HG03521 (cell line): Measurements from ENCODE around the gene C1orf21.

Experiments
- ATAC-seq: cut with Tn5 transposase; IDR thresholded peaks from one replicate; pipeline ENCODE4 v1.9.1; 2021; ENCODE audit warnings: mild to moderate bottlenecking, moderate library complexity; ENCODE audit not compliant: unreplicated experiment

C1orf21 gene

GRCh38 chr1:184552446-184552845 lies 165.6 kb downstream of the C1orf21 start:
- ATAC-seq = no peak

- ATAC-seq = no peak
Measured at GRCh38 chr1:184553845-184554244, 167.0 kb downstream of the C1orf21 start.

- no peak for ATAC-seq
Measured at GRCh38 chr1:184555665-184556641, 169.1 kb downstream of the C1orf21 start.

GRCh38 chr1:184556665-184557064 lies 169.8 kb downstream of the C1orf21 start:
- no peak for ATAC-seq

GRCh38 chr1:184557423-184558347 lies 170.9 kb downstream of the C1orf21 start:
- ATAC-seq = no peak

GRCh38 chr1:184558691-184559090 lies 171.9 kb downstream of the C1orf21 start:
- no peak for ATAC-seq

- no peak for ATAC-seq
Measured at GRCh38 chr1:184559117-184559713, 172.4 kb downstream of the C1orf21 start.

GRCh38 chr1:184562806-184563205 lies 176.0 kb downstream of the C1orf21 start:
- no peak for ATAC-seq

- ATAC-seq = no peak
Measured at GRCh38 chr1:184563308-184563707, 176.5 kb downstream of the C1orf21 start.

GRCh38 chr1:184567009-184567408 lies 180.2 kb downstream of the C1orf21 start:
- no peak for ATAC-seq

GRCh38 chr1:184567637-184568036 lies 180.8 kb downstream of the C1orf21 start:
- no peak for ATAC-seq

GRCh38 chr1:184568148-184568547 lies 181.3 kb downstream of the C1orf21 start:
- ATAC-seq = no peak

GRCh38 chr1:184569106-184569505 lies 182.3 kb downstream of the C1orf21 start:
- no peak for ATAC-seq

GRCh38 chr1:184574588-184574987 lies 187.8 kb downstream of the C1orf21 start:
- ATAC-seq = no peak

- no peak for ATAC-seq
Measured at GRCh38 chr1:184576822-184577221, 190.0 kb downstream of the C1orf21 start.

- no peak for ATAC-seq
Measured at GRCh38 chr1:184577319-184577718, 190.5 kb downstream of the C1orf21 start.

GRCh38 chr1:184582411-184582810 lies 195.6 kb downstream of the C1orf21 start:
- ATAC-seq = no peak

GRCh38 chr1:184583849-184584248 lies 197.0 kb downstream of the C1orf21 start:
- no peak for ATAC-seq

GRCh38 chr1:184588701-184589100 lies 201.9 kb downstream of the C1orf21 start:
- ATAC-seq = no peak

GRCh38 chr1:184590163-184590750 lies 203.4 kb downstream of the C1orf21 start:
- ATAC-seq = no peak

GRCh38 chr1:184593597-184593996 lies 206.8 kb downstream of the C1orf21 start:
- ATAC-seq = no peak
